H9 (cell line): Measurements from ENCODE around the gene MFN2. TPM values are rescaled to one million over a fixed set of nuclear protein-coding genes. Genes with fewer than 3 reads are reported as not detected.

Experiments
- DNase-seq: peaks from one replicate; pipeline ENCODE4 v3.0.0-alpha.2; 2017
- H2AFZ ChIP-seq: one replicate; pipeline ENCODE4 v1.6.1; 2013; ENCODE audit warnings: mild to moderate bottlenecking, low read length, control low read depth, moderate library complexity
- H2AK5ac ChIP-seq: 2 replicates; pipeline ENCODE4 v1.6.1; 2013; ENCODE audit warnings: low read length, control low read depth, mixed read lengths; ENCODE audit not compliant: insufficient read length
- H2BK120ac ChIP-seq: one replicate; pipeline ENCODE4 v1.6.1; 2013; ENCODE audit warnings: low read depth, mild to moderate bottlenecking, low read length, control low read depth, inconsistent platforms; ENCODE audit not compliant: poor library complexity, severe bottlenecking
- H2BK12ac ChIP-seq: 2 replicates; pipeline ENCODE4 v1.6.1; 2013; ENCODE audit warnings: low read length, control low read depth, mixed read lengths, low read depth; ENCODE audit not compliant: insufficient read length
- H2BK15ac ChIP-seq: 2 replicates; pipeline ENCODE4 v1.6.1; 2013; ENCODE audit warnings: low read depth, low read length, control low read depth
- H2BK20ac ChIP-seq: one replicate; pipeline ENCODE4 v1.6.1; 2013; ENCODE audit warnings: low read depth, mild to moderate bottlenecking, low read length, control low read depth, inconsistent platforms; ENCODE audit not compliant: poor library complexity, severe bottlenecking
- H2BK5ac ChIP-seq: 2 replicates; pipeline ENCODE4 v1.6.1; 2013; ENCODE audit warnings: low read length, control low read depth, mixed read lengths; ENCODE audit not compliant: insufficient read length
- H3K14ac ChIP-seq: 2 replicates; pipeline ENCODE4 v1.6.1; 2013; ENCODE audit warnings: low read length, control low read depth; ENCODE audit not compliant: insufficient read depth
- H3K18ac ChIP-seq: 2 replicates; pipeline ENCODE4 v1.6.1; 2013; ENCODE audit warnings: low read depth, mild to moderate bottlenecking, mixed read lengths, low read length, control low read depth; ENCODE audit not compliant: insufficient read length
- H3K23ac ChIP-seq: 2 replicates; pipeline ENCODE4 v1.6.1; 2013; ENCODE audit warnings: low read length, control low read depth, mixed read lengths, low read depth; ENCODE audit not compliant: insufficient read length
- H3K23me2 ChIP-seq: 2 replicates; pipeline ENCODE4 v1.6.1; 2013; ENCODE audit warnings: low read depth, mild to moderate bottlenecking, mixed read lengths, low read length, control low read depth; ENCODE audit not compliant: insufficient read length, poor library complexity, severe bottlenecking
- H3K27ac ChIP-seq: 2 replicates; pipeline ENCODE4 v1.5.1; 2013; ENCODE audit warnings: low read length, control low read depth, mixed read lengths, low read depth; ENCODE audit not compliant: insufficient read length
- H3K27me3 ChIP-seq: 2 replicates; pipeline ENCODE4 v1.6.1; 2013; ENCODE audit warnings: low read length, control low read depth, inconsistent platforms; ENCODE audit not compliant: insufficient read depth
- H3K4ac ChIP-seq: 2 replicates; pipeline ENCODE4 v1.6.1; 2013; ENCODE audit warnings: low read depth, mild to moderate bottlenecking, control low read depth, inconsistent platforms, low read length, moderate library complexity
- H3K4me1 ChIP-seq: 2 replicates; pipeline ENCODE4 v1.6.1; 2013; ENCODE audit warnings: low read length, control low read depth, inconsistent platforms; ENCODE audit not compliant: insufficient read depth
- H3K4me2 ChIP-seq: 2 replicates; pipeline ENCODE4 v1.6.1; 2013; ENCODE audit warnings: low read length, control low read depth, mixed read lengths; ENCODE audit not compliant: insufficient read length, insufficient read depth
- H3K56ac ChIP-seq: 2 replicates; pipeline ENCODE4 v1.6.1; 2013; ENCODE audit warnings: low read depth, mild to moderate bottlenecking, mixed read lengths, low read length, control low read depth; ENCODE audit not compliant: insufficient read length
- H3K79me1 ChIP-seq: 2 replicates; pipeline ENCODE4 v1.6.1; 2013; ENCODE audit warnings: low read depth, mild to moderate bottlenecking, moderate library complexity, low read length, control low read depth, inconsistent platforms; ENCODE audit not compliant: insufficient read depth, poor library complexity, severe bottlenecking
- H3K79me2 ChIP-seq: 2 replicates; pipeline ENCODE4 v1.6.1; 2013; ENCODE audit warnings: low read length, control low read depth, inconsistent platforms; ENCODE audit not compliant: insufficient read depth
- H3K9ac ChIP-seq: 2 replicates; pipeline ENCODE4 v1.6.1; 2013; ENCODE audit warnings: low read length, control low read depth, mixed read lengths; ENCODE audit not compliant: insufficient read length; ENCODE audit errors: extremely low read depth
- H3K9me3 ChIP-seq: one replicate; pipeline ENCODE4 v1.6.1; 2013; ENCODE audit warnings: low read depth, low read length, inconsistent platforms; ENCODE audit not compliant: control insufficient read depth
- H3T11ph ChIP-seq: one replicate; pipeline ENCODE4 v1.6.1; 2013; ENCODE audit warnings: mild to moderate bottlenecking, low read length, control low read depth, inconsistent platforms
- H4K20me1 ChIP-seq: one replicate; pipeline ENCODE4 v1.6.1; 2013; ENCODE audit not compliant: control insufficient read depth, insufficient read length, insufficient read depth
- H4K5ac ChIP-seq: 2 replicates; pipeline ENCODE4 v1.6.1; 2013; ENCODE audit warnings: low read depth, mild to moderate bottlenecking, mixed read lengths, low read length, control low read depth; ENCODE audit not compliant: insufficient read length
- H4K8ac ChIP-seq: replicated peaks from 2 replicates; pipeline ENCODE4 v1.6.1; 2013; ENCODE audit warnings: low read length, control low read depth, mixed read lengths, low read depth; ENCODE audit not compliant: insufficient read length
- H4K91ac ChIP-seq: 2 replicates; pipeline ENCODE4 v1.6.1; 2013; ENCODE audit warnings: low read depth, mild to moderate bottlenecking, moderate library complexity, mixed read lengths, low read length, control low read depth; ENCODE audit not compliant: insufficient read length
- H3K27ac Mint-ChIP-seq, 3 experiments: 2 replicates in 2 of 3; 3 replicates in 1 of 3; pipeline ENCODE4 v1.8.0; 2020 to 2021; ENCODE audit warnings: mixed read lengths in 3 of 3, mild to moderate bottlenecking in 1 of 3, moderate library complexity in 1 of 3
- H3K27me3 Mint-ChIP-seq: 2 replicates; pipeline ENCODE4 v1.8.0; 2021; ENCODE audit warnings: low read depth, mild to moderate bottlenecking, moderate library complexity, mixed read lengths
- H3K36me3 Mint-ChIP-seq, 3 experiments: 2 replicates in 2 of 3; 3 replicates in 1 of 3; pipeline ENCODE4 v1.8.0; 2020 to 2021; ENCODE audit warnings: low read depth in 3 of 3, mixed read lengths in 3 of 3; ENCODE audit not compliant: insufficient read depth in 1 of 3
- H3K4me1 Mint-ChIP-seq, 2 experiments: 2 replicates each; pipeline ENCODE4 v1.8.0; 2020; ENCODE audit warnings: mixed read lengths in 2 of 2
- H3K4me3 Mint-ChIP-seq, 2 experiments: 2 replicates in 1 of 2; 3 replicates in 1 of 2; pipeline ENCODE4 v1.8.0; 2020 to 2021; ENCODE audit warnings: mild to moderate bottlenecking in 2 of 2, mixed read lengths in 2 of 2, moderate library complexity in 1 of 2
- H3K9me3 Mint-ChIP-seq, 2 experiments: 2 replicates in 1 of 2; 3 replicates in 1 of 2; pipeline ENCODE4 v1.8.0; 2020; ENCODE audit warnings: mild to moderate bottlenecking in 2 of 2, mixed read lengths in 2 of 2, moderate library complexity in 1 of 2
- CTCF ChIP-seq: fragments of 200-600 bp; sonication (generic); conservative IDR thresholded peaks from 3 replicates; pipeline ENCODE4 v1.8.0; 2021; ENCODE audit warnings: antibody characterized with exemption, mild to moderate bottlenecking
- WGBS: extraction: QIAGEN DNeasy Blood & Tissue Kit; methylation state at CpG from one replicate; pipeline ENCODE4 v1.1.7; 2013; ENCODE audit warnings: missing lambda C conversion rate, low lambda C conversion rate, mixed read lengths; ENCODE audit not compliant: insufficient read length; ENCODE audit errors: extremely low coverage; 5-methylcytosine and 5-hydroxymethylcytosine counted together
- total RNA-seq: library from RNA; stranded (reverse); gene quantifications from 2 replicates; pipeline ENCODE4 v1.2.1, GENCODE V29; 2021

MFN2 gene
- total RNA-seq, 1 experiment from 2014 or later = 61.4 TPM

GRCh38 chr1:11942280-11942679 lies 38.0 kb upstream of the MFN2 start:
- H3K4me3 Mint-ChIP-seq = no peak overlapping the region
- Histone ChIP-seq H3K79me2 (no peaks in the 10 kb centered on the region), H3K79me1 (no peaks in the 10 kb centered on the region), H2BK5ac (no peak overlapping the region), H4K5ac (no peak overlapping the region), H3T11ph (no peak overlapping the region), H2AK5ac (no peak overlapping the region), H3K4me1 (no peaks in the 10 kb centered on the region; the same call in 1 of the 2 replicates), H3K23ac (no peak overlapping the region), H2AFZ (no peak overlapping the region), H3K27ac (no peak overlapping the region), H3K14ac (no peak overlapping the region), H3K4me2 (no peak overlapping the region), H3K18ac (no peak overlapping the region), H3K56ac (no peak overlapping the region), H3K9ac (no peak overlapping the region), H2BK20ac (no peak overlapping the region), H3K4ac (no peak overlapping the region), H4K91ac (no peak overlapping the region), H3K27me3 (no peaks in the 10 kb centered on the region), H4K20me1 (peaks cover 4% of the 10 kb centered on the region), H3K23me2 (no peaks in the 10 kb centered on the region), H4K8ac (no peak overlapping the region), H3K9me3 (no peaks in the 10 kb centered on the region), H2BK12ac (no peak overlapping the region), H2BK120ac (no peak overlapping the region), H2BK15ac (no peak overlapping the region)
- peaks cover 29 to 39% of the 10 kb centered on the region in 2 experiments for H3K4me1 Mint-ChIP-seq
- no peaks in the 10 kb centered on the region for H3K9me3 Mint-ChIP-seq
- no CpG with 5 or more reads among the region's 4 CpGs for WGBS
- H3K27me3 Mint-ChIP-seq = no peaks in the 10 kb centered on the region
- no peak for DNase-seq
- H3K36me3 Mint-ChIP-seq = peaks cover 0 to 25% (median 9%) of the 10 kb centered on the region in 3 experiments; a peak in 5 of 7 replicates
- TF ChIP-seq CTCF = no peak
- no peak overlapping the region; a peak in 2 of 7 replicates for H3K27ac Mint-ChIP-seq
